H9 (cell line): Measurements from ENCODE around the gene HOXA2. TPM values are rescaled to one million over a fixed set of nuclear protein-coding genes. Genes with fewer than 3 reads are reported as not detected.

Experiments used
- DNase-seq: peaks from one replicate; pipeline ENCODE4 v3.0.0-alpha.2; 2017
- H2AFZ ChIP-seq: one replicate; pipeline ENCODE4 v1.6.1; 2013; ENCODE audit warnings: mild to moderate bottlenecking, low read length, control low read depth, moderate library complexity
- H2AK5ac ChIP-seq: 2 replicates; pipeline ENCODE4 v1.6.1; 2013; ENCODE audit warnings: low read length, control low read depth, mixed read lengths; ENCODE audit not compliant: insufficient read length
- H2BK120ac ChIP-seq: one replicate; pipeline ENCODE4 v1.6.1; 2013; ENCODE audit warnings: low read depth, mild to moderate bottlenecking, low read length, control low read depth, inconsistent platforms; ENCODE audit not compliant: poor library complexity, severe bottlenecking
- H2BK12ac ChIP-seq: 2 replicates; pipeline ENCODE4 v1.6.1; 2013; ENCODE audit warnings: low read length, control low read depth, mixed read lengths, low read depth; ENCODE audit not compliant: insufficient read length
- H2BK15ac ChIP-seq: 2 replicates; pipeline ENCODE4 v1.6.1; 2013; ENCODE audit warnings: low read depth, low read length, control low read depth
- H2BK20ac ChIP-seq: one replicate; pipeline ENCODE4 v1.6.1; 2013; ENCODE audit warnings: low read depth, mild to moderate bottlenecking, low read length, control low read depth, inconsistent platforms; ENCODE audit not compliant: poor library complexity, severe bottlenecking
- H2BK5ac ChIP-seq: 2 replicates; pipeline ENCODE4 v1.6.1; 2013; ENCODE audit warnings: low read length, control low read depth, mixed read lengths; ENCODE audit not compliant: insufficient read length
- H3K14ac ChIP-seq: 2 replicates; pipeline ENCODE4 v1.6.1; 2013; ENCODE audit warnings: low read length, control low read depth; ENCODE audit not compliant: insufficient read depth
- H3K18ac ChIP-seq: 2 replicates; pipeline ENCODE4 v1.6.1; 2013; ENCODE audit warnings: low read depth, mild to moderate bottlenecking, mixed read lengths, low read length, control low read depth; ENCODE audit not compliant: insufficient read length
- H3K23ac ChIP-seq: 2 replicates; pipeline ENCODE4 v1.6.1; 2013; ENCODE audit warnings: low read length, control low read depth, mixed read lengths, low read depth; ENCODE audit not compliant: insufficient read length
- H3K23me2 ChIP-seq: 2 replicates; pipeline ENCODE4 v1.6.1; 2013; ENCODE audit warnings: low read depth, mild to moderate bottlenecking, mixed read lengths, low read length, control low read depth; ENCODE audit not compliant: insufficient read length, poor library complexity, severe bottlenecking
- H3K27ac ChIP-seq: 2 replicates; pipeline ENCODE4 v1.5.1; 2013; ENCODE audit warnings: low read length, control low read depth, mixed read lengths, low read depth; ENCODE audit not compliant: insufficient read length
- H3K27me3 ChIP-seq: 2 replicates; pipeline ENCODE4 v1.6.1; 2013; ENCODE audit warnings: low read length, control low read depth, inconsistent platforms; ENCODE audit not compliant: insufficient read depth
- H3K4ac ChIP-seq: 2 replicates; pipeline ENCODE4 v1.6.1; 2013; ENCODE audit warnings: low read depth, mild to moderate bottlenecking, control low read depth, inconsistent platforms, low read length, moderate library complexity
- H3K4me1 ChIP-seq: 2 replicates; pipeline ENCODE4 v1.6.1; 2013; ENCODE audit warnings: low read length, control low read depth, inconsistent platforms; ENCODE audit not compliant: insufficient read depth
- H3K4me2 ChIP-seq: 2 replicates; pipeline ENCODE4 v1.6.1; 2013; ENCODE audit warnings: low read length, control low read depth, mixed read lengths; ENCODE audit not compliant: insufficient read length, insufficient read depth
- H3K56ac ChIP-seq: 2 replicates; pipeline ENCODE4 v1.6.1; 2013; ENCODE audit warnings: low read depth, mild to moderate bottlenecking, mixed read lengths, low read length, control low read depth; ENCODE audit not compliant: insufficient read length
- H3K79me1 ChIP-seq: 2 replicates; pipeline ENCODE4 v1.6.1; 2013; ENCODE audit warnings: low read depth, mild to moderate bottlenecking, moderate library complexity, low read length, control low read depth, inconsistent platforms; ENCODE audit not compliant: insufficient read depth, poor library complexity, severe bottlenecking
- H3K79me2 ChIP-seq: 2 replicates; pipeline ENCODE4 v1.6.1; 2013; ENCODE audit warnings: low read length, control low read depth, inconsistent platforms; ENCODE audit not compliant: insufficient read depth
- H3K9ac ChIP-seq: 2 replicates; pipeline ENCODE4 v1.6.1; 2013; ENCODE audit warnings: low read length, control low read depth, mixed read lengths; ENCODE audit not compliant: insufficient read length; ENCODE audit errors: extremely low read depth
- H3K9me3 ChIP-seq: one replicate; pipeline ENCODE4 v1.6.1; 2013; ENCODE audit warnings: low read depth, low read length, inconsistent platforms; ENCODE audit not compliant: control insufficient read depth
- H3T11ph ChIP-seq: one replicate; pipeline ENCODE4 v1.6.1; 2013; ENCODE audit warnings: mild to moderate bottlenecking, low read length, control low read depth, inconsistent platforms
- H4K20me1 ChIP-seq: one replicate; pipeline ENCODE4 v1.6.1; 2013; ENCODE audit not compliant: control insufficient read depth, insufficient read length, insufficient read depth
- H4K5ac ChIP-seq: 2 replicates; pipeline ENCODE4 v1.6.1; 2013; ENCODE audit warnings: low read depth, mild to moderate bottlenecking, mixed read lengths, low read length, control low read depth; ENCODE audit not compliant: insufficient read length
- H4K8ac ChIP-seq: replicated peaks from 2 replicates; pipeline ENCODE4 v1.6.1; 2013; ENCODE audit warnings: low read length, control low read depth, mixed read lengths, low read depth; ENCODE audit not compliant: insufficient read length
- H4K91ac ChIP-seq: 2 replicates; pipeline ENCODE4 v1.6.1; 2013; ENCODE audit warnings: low read depth, mild to moderate bottlenecking, moderate library complexity, mixed read lengths, low read length, control low read depth; ENCODE audit not compliant: insufficient read length
- H3K27ac Mint-ChIP-seq, 3 experiments: 2 replicates in 2 of 3; 3 replicates in 1 of 3; pipeline ENCODE4 v1.8.0; 2020 to 2021; ENCODE audit warnings: mixed read lengths in 3 of 3, mild to moderate bottlenecking in 1 of 3, moderate library complexity in 1 of 3
- H3K27me3 Mint-ChIP-seq: 2 replicates; pipeline ENCODE4 v1.8.0; 2021; ENCODE audit warnings: low read depth, mild to moderate bottlenecking, moderate library complexity, mixed read lengths
- H3K36me3 Mint-ChIP-seq, 3 experiments: 2 replicates in 2 of 3; 3 replicates in 1 of 3; pipeline ENCODE4 v1.8.0; 2020 to 2021; ENCODE audit warnings: low read depth in 3 of 3, mixed read lengths in 3 of 3; ENCODE audit not compliant: insufficient read depth in 1 of 3
- H3K4me1 Mint-ChIP-seq, 2 experiments: 2 replicates each; pipeline ENCODE4 v1.8.0; 2020; ENCODE audit warnings: mixed read lengths in 2 of 2
- H3K4me3 Mint-ChIP-seq, 2 experiments: 2 replicates in 1 of 2; 3 replicates in 1 of 2; pipeline ENCODE4 v1.8.0; 2020 to 2021; ENCODE audit warnings: mild to moderate bottlenecking in 2 of 2, mixed read lengths in 2 of 2, moderate library complexity in 1 of 2
- H3K9me3 Mint-ChIP-seq, 2 experiments: 2 replicates in 1 of 2; 3 replicates in 1 of 2; pipeline ENCODE4 v1.8.0; 2020; ENCODE audit warnings: mild to moderate bottlenecking in 2 of 2, mixed read lengths in 2 of 2, moderate library complexity in 1 of 2
- CTCF ChIP-seq: fragments of 200-600 bp; sonication (generic); conservative IDR thresholded peaks from 3 replicates; pipeline ENCODE4 v1.8.0; 2021; ENCODE audit warnings: antibody characterized with exemption, mild to moderate bottlenecking
- WGBS: extraction: QIAGEN DNeasy Blood & Tissue Kit; methylation state at CpG from one replicate; pipeline ENCODE4 v1.1.7; 2013; ENCODE audit warnings: missing lambda C conversion rate, low lambda C conversion rate, mixed read lengths; ENCODE audit not compliant: insufficient read length; ENCODE audit errors: extremely low coverage; 5-methylcytosine and 5-hydroxymethylcytosine counted together
- total RNA-seq: library from RNA; stranded (reverse); gene quantifications from 2 replicates; pipeline ENCODE4 v1.2.1, GENCODE V29; 2021

HOXA2 gene
- total RNA-seq, 1 experiment from 2014 or later: not detected

- H3K4me2 ChIP-seq: no peak overlapping the region
- no peaks in the 10 kb centered on the region for H3K36me3 Mint-ChIP-seq
- H2BK120ac ChIP-seq: no peak overlapping the region
- no peak overlapping the region for H4K91ac ChIP-seq
- H3K4me1 Mint-ChIP-seq: peaks cover 8% of the 10 kb centered on the region in 2 experiments
- H3K27ac Mint-ChIP-seq: no peak overlapping the region
- no peak overlapping the region for H2BK20ac ChIP-seq
- no peak overlapping the region for H3K9ac ChIP-seq
- H4K5ac ChIP-seq: no peak overlapping the region
- no peaks in the 10 kb centered on the region for H4K20me1 ChIP-seq
- no CpG with 5 or more reads among the region's 4 CpGs for WGBS
- H3K79me2 ChIP-seq: no peaks in the 10 kb centered on the region
- H2BK12ac ChIP-seq: no peak overlapping the region
- H3T11ph ChIP-seq: no peak overlapping the region
- H3K9me3 ChIP-seq: no peaks in the 10 kb centered on the region
- no peak overlapping the region for H2AFZ ChIP-seq
- H3K9me3 Mint-ChIP-seq: peaks cover 0 to 2% of the 10 kb centered on the region in 2 experiments; a peak in 1 of 5 replicates
- no peak overlapping the region for H3K27ac ChIP-seq
- no peaks in the 10 kb centered on the region for H3K79me1 ChIP-seq
- no peaks in the 10 kb centered on the region; the same call in 1 of the 2 replicates for H3K27me3 ChIP-seq
- H2AK5ac ChIP-seq: no peak overlapping the region
- H3K18ac ChIP-seq: no peak overlapping the region
- TF ChIP-seq CTCF: no peak
- H2BK15ac ChIP-seq: no peak overlapping the region
- no peaks in the 10 kb centered on the region for H3K23me2 ChIP-seq
- no peak overlapping the region for H4K8ac ChIP-seq
- no peaks in the 10 kb centered on the region for H3K4me1 ChIP-seq
- H3K4me3 Mint-ChIP-seq: no peak overlapping the region
- no peak overlapping the region for H3K56ac ChIP-seq
- no peak overlapping the region for H3K4ac ChIP-seq
- H2BK5ac ChIP-seq: no peak overlapping the region
- no peak overlapping the region for H3K23ac ChIP-seq
- no peak overlapping the region for H3K14ac ChIP-seq
- no peak for DNase-seq
- H3K27me3 Mint-ChIP-seq: peaks cover 27% of the 10 kb centered on the region
Observed at GRCh38 chr7:27080844-27081436, 21.5 kb downstream of the HOXA2 start.
